GM18909 (cell line): Measurements from ENCODE around the gene PDIK1L.
A peak's percentile ranks its signal among the peaks of the same experiment; 100 is the strongest.

Experiments used
- ATAC-seq: cut with Tn5 transposase; IDR thresholded peaks from one replicate; pipeline ENCODE4 v1.9.1; 2021; ENCODE audit warnings: mild to moderate bottlenecking; ENCODE audit not compliant: unreplicated experiment, poor library complexity

The PDIK1L gene

DNA sequence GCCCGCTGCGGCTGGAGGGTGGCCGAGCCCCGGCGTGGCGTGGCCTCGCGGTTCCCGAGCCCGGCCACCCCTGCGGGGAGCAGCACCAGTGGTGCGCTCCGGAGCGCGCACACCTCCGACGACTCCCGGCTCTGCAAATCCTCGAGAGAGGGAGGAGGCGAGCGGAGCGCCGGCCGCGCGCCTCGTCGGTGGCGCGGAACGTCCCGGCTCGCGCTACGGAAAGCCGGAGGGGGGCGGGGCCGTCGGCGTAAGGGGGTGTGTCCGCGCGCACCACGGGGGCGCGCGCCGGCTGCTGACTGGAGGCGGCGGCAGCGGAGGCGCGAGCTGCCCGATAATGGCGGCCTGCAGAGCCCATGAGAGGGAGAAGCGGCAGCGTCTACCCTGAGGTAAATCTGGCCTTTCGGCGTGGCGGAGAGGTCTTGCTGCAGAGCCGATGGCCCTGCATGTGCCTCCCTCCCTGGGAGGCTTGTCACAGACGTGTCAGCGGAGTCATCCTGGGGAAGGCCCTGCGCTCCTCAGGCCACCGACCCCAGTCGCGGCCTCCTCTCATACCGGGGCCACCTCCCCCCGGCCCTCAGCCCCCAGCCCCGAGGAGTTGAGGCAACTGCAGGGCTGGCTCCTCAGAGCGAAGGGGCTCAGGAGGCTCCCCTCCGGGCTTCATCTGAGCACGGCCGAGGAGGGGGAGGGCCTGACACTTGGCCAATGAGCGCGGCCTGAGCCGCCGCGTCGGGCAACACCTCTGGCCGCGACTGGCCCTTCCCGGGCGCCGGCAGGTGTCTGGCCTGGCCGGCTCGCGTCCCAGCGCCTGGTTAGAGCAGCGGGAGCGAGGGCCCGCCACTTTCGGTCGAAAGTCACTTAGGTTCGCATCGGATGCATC lies at the start of gene PDIK1L:
TSS of gene PDIK1L (plus strand) at position 295 of the 877 bp plus-strand sequence. CDS start 2,485 bp downstream, outside the sequence.
- peak; percentile 70 for ATAC-seq

DNA sequence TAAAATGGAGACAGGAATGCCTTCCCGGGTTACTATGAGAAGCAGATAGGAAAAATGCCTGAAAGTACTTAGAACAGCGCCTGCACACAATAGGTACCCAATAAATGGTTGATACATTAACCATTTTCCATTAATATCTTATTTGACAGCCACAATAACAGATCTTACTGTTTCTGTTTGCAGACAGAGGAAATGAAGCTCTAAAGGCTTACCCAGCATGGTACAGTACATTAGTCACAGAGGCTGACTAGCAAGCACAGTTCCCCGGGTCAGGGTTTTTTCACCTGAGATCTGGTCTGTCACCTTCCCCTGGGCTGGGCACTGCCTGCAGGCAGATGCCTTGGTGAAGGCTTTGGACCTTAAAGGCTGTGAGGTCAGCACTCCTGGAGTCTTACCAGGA lies 47.1 kb upstream of the PDIK1L start:
- no peak for ATAC-seq

DNA sequence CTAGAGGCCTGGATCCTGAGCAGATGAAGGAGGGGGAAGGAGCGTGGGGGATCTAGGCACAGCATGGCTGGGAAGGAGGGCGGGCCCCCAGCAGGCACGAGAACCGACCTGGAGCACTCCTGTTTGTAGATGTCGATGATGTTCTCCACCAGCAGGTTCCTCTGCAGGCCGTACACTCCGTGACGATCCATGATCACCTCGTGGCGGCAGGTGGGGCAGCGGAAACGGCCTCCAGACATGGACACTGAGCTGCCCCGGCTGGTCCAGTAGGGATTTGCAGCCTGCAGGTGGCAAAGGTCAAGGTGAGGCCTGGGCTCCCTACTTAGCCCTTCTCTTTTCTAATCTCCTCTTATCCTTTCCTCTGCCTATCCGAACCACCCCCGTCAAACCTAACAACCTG lies 45.5 kb upstream of the PDIK1L start:
- ATAC-seq, result no peak

DNA sequence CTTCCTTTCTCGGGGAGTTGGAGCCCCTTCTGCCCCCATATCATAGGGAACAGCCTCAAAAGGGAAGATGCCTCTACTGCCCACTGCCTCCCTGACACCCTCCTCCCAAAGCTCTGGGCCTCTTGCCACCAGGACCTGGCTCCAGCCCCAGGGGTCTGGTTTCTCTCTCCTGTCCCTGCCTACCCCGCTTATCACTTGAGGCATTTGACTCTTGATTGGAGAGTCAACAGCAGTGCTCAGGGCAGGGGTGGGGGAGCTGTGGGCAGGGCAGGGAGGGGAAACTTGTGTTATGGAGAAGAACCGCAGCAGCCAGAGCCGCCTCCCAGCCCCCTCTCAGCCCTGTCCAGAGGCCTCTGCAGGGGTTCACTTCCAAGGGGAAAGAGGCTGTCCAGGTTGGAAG lies 44.8 kb upstream of the PDIK1L start:
- no peak for ATAC-seq

DNA sequence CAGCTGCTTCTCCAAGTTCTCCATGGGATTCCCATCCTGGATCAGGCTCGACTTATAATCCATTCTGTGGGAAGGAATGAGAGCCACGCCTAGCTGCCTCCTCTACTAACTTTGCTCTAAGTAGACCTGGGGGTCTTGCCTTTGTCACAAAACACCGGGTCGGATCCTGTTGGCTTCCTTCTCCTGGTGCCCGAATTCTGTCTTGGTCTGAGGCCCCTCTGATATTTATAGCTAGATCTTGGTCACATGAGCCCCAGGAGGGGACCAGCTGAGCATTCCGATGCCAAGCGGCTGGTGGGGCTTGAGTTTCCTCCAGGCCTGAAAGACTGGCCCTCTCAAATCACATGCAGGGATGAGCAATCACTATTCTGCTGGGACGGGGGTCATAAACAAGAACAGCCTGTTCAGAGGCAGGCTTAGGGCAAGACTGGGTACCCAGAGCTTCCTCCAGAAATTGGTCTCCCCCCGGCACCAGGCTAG lies 44.2 kb upstream of the PDIK1L start, which contains the start of gene TRIM63:
TSS of gene TRIM63 (minus strand) at position 199 of the 480 bp plus-strand sequence. CDS start at position 63, 136 bp downstream.
- ATAC-seq, result no peak

DNA sequence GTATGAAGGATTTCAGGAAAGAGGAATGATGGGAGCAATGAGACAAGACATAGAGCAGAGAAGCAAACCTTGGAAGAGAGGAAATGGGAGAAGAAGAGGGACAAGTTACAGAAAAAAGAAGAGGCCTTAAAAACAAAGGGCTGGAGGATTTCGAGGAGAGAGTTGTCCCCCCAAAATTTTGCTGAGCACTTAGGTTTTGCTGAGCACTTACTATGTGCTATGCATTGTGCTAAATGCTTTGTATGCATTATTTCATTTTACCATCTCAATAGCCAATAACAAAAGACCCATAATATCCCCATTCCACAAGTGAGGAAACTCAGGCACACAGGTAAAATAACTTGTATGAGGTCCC lies 41.7 kb upstream of the PDIK1L start:
- ATAC-seq, result no peak

DNA sequence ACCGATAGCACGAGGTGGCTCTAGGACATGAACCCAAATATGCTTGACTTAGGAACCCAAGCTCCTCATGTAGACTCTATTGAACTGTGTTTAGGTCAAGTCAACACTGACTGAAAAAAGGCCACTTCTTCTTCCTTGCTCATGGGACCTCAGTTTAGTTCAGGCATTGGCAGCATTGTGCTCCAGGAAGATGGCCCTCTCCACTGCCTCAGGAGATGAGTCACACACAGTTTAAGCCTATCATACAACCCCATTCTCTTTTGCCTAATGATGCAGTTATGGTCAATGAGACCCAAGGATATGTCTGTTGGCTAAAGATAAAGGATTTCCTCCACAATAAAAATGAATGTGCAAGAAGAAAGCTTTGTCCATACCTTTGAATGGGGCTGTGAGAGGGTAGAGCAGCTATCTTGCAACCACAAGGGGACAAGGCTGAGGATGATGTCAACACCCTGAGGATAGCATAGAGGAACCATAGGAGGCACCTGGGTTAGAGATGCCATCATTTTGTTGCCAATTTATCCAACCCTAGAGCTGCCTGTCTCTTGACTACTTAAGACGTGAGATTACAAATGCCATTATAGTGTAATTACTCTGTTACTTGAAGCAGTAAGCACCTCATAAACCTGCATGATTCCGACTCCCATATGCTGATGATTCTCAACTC lies 41.2 kb upstream of the PDIK1L start:
- ATAC-seq, result no peak

DNA sequence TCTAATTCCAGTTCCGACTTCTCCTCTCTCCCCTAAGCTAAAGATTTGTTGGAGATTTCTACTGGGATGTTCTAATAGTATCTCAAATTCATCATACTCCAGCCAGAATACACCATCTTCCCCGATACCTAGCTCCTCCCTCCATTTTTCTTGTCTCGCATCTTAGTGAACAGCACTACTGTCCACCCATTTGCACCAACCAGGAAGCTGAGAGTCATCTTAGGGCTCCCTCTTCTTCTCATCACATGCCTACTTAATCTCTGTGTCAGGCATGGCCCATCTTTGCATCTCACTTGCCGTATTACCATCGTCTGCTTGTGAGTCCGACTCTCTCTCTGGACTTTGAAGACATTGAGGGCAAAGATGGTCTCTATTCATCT lies 40.7 kb upstream of the PDIK1L start:
- no peak for ATAC-seq

DNA sequence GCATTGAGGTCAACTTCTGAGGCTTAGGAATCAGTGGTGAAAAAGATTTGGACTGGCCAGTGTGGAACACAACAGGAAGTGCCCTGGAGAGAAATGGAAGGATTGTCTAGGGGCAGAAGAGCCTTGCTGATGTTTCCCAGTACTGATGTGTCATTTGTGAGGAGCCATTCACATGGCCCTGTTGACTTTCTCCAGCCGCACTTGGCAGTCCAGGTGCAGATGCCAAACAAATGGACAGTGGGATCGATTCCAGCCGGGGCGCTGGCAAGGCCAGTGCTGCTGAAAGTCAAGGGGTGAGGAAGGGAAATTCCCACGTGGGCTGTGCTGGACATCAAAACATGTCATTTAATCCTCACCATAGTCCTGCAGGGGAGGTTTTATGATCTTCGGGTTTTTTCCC lies 39.3 kb upstream of the PDIK1L start:
- ATAC-seq, result no peak

DNA sequence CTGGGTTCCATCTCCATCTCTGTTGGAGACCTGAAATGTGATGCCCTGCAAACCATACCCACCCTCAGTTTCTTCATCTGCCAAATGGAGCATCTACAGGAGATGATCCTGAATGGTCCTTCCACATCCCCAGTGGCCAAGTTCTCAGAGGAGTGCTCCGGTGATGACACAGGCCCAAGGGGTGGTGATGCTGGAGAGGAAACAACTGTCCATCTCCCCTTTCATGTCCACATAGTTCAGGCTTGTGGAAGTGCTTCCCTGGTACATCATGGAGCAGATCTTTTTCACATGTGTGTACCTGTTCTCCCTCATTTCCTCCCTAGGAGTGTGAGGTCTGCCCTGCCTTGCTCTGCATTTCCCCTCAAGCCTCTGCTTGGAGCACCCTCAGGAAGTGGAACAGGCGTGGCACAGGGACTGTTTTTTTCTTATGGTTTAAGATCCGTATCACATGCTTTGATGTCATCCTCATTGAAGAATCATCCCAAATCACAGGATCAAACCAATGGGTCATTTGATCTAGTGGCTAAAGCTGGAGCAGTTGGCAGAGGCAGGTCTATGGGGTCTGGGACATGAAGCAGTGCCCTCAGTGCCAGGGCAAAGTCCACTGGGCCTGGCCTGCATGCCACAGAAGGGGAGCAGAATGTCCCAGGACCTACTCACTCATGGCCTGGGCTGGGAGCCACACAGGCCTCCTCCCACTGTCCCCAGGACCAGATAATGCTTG lies 36.0 kb upstream of the PDIK1L start:
- no peak for ATAC-seq

DNA sequence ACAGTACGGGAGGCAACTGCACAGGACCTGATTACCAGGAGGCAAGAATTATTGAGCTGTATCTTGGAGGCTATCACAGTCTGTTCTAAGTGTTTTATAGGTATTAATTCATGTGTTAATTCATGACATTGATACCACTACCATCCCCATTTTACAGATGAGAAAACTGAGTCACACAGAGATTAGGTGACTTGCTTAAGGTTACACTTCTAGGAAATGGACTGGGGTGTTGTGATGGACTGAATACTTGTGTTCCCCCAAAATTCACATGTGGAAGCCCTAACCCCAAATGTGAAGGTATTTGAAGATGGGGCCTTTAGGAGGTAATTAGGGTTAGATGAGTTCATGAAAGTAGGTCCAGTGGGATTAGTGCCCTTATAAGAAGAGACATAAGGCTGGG lies 34.1 kb upstream of the PDIK1L start:
- ATAC-seq, result no peak

DNA sequence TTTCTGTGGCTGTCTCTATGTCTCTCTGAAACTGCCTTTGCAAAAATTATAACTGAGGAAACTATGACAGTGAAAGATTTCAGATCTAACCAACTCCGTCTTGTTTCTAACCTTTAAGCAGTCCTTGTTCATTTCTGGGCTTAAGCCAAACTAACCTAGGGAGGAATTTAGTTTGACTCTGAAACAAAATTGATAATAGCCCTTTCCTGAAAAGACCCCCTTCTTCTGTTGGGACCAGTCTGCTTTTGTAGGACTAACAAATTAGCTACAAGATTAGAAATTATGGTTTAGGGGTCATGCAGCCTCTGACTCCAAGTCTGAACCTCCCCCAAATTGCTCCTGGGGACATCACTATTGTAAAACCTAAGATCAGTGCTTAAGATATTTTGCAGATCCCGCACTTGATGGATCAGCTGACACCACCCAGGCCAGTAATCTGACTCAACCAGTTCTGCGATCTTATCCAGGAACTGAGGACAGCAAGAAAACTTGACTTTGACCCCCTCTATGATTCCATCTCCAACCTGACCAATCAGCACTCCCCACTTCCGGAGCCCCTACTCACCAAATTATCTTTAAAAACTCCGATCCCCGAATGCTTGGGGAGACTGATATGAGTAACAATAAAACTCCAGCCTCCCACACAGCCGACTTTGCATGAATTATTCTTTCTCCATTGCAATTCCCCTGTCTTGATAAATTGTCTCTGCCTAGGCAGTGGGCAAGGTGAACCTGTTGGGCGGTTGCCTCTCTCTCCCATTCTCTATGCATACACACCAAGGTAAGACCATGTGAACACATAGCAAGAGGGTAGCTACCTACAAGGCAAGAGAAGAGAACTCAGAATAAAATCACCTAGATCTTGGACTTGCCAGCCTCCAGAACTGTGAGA lies 33.1 kb upstream of the PDIK1L start:
- no peak for ATAC-seq

DNA sequence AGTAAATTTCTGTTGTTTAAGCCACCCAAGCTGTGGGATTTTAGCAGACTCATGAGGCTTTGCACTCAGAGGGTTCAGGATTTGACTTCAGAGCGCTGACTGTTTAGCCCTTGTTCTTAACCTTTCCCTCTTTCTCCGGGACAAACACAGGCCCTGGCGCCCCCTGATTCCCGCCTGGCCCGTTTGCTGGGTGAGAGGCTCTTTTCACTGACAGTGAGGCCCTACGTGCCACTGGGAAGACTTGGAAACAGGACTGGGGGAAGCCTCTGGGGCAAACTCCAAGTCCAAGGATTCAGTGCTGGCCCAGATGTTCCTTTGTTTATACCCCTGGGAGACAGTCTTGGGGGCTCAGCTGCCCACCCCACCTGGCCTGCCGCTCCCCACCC lies 32.5 kb upstream of the PDIK1L start:
- ATAC-seq, result no peak

DNA sequence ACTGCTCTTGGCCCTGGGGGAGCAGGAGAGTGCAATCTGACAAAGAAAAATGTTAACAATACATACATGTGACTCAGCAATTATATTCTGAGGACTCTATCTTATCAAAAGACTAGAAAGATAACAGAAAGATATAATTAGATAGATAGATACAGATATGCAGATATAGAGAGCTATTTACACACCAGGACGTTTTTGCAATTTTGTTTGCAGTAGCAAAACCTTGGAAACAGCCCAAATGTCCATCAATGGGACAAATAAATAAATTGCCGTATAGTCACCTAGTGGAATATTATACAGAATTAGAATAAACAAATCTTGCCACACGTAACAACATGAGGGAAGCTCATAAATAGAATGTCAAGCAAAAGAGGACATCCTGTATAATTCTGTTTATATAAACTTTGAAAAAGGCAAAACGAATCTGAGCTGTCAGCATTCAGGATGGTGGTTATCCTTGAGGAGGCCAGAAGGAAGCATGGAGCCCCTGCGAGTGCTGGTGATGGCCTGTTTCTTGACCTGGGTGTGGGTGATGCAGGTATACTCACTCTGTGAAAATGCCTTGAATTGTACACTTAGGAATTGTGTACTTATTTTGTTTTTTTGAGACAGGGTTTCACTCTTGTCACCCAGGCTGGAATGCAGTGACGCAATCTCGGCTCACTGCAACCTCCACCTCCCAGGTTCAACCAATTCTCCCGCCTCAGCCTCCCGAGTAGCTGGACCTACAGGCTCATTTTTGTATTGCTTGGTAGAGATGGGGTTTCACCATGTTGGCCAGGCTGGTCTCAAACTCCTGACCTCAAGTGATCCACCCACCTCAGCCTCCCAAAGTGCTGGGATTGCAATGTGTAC lies 31.4 kb upstream of the PDIK1L start:
- ATAC-seq, result no peak

DNA sequence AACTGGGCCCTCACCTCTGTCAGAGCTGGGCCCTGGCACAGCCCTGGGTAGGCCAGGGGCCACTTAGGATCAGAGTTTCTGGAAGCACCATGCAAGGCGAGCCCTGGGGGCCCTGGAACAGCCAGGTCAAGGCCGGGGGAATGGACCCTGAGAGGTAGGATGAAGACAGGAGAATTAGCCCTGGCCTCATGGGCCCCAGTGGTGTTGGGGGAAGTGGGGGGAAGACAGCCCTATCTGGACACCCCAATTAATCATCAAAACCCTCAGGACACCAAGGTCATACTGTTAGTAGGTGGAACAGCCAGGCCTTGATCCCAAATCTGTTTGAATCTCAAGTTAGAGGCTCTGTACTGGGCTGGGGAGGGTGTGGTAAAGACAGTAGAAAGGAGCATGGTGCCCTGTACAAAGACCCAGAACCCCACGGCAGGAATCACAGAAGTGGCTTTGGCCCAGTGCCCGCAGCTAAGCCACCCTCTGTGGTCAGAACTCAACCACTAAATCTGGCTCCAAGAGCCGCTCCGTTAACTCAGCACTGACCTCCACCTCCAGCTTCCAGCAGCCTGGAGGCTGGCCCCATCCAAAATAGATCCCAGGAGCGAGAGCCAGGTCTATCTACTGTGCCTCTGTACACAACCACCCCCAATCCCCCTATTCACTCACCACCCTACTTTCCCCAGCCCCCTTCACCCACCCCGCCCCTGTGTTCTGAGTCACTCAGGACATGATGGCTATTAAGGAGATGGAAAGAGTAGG lies 30.2 kb upstream of the PDIK1L start:
- ATAC-seq, result no peak

DNA sequence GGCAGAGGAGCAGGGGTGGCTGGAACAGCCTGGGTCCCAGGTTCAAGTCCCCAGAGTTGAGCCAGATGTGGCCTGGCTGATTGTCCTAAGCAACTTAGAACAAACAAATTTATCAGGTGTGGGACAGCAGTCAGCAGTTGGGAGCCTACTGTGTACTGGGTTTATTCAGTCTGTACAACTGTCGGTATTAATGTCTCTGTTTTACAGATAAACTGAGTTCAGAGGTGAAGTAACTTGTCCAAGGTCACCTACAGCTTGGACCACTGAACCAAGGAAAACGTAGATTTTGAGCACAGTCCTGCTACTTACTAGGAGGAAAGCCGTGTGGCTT lies 29.6 kb upstream of the PDIK1L start:
- ATAC-seq, result no peak

DNA sequence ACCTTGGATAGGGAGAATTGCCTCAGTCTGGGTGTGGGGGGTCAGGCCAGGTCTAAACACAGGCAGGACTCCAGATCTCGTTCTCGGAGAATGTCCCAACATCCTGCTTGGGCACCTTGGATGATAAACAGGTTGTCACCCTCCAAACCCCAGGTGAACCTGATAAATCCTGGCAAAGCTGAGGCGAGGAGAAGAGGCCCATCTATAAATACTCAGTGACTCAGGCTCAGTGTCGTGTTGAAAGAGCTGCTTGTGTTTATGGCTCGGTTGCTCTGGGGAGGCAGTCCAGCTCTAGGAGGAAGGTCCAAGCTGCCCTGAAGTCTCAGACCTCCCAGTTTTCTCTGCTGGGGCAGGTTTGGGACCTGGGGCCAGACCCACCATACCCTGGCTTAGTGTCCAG lies 28.4 kb upstream of the PDIK1L start:
- ATAC-seq, result no peak

DNA sequence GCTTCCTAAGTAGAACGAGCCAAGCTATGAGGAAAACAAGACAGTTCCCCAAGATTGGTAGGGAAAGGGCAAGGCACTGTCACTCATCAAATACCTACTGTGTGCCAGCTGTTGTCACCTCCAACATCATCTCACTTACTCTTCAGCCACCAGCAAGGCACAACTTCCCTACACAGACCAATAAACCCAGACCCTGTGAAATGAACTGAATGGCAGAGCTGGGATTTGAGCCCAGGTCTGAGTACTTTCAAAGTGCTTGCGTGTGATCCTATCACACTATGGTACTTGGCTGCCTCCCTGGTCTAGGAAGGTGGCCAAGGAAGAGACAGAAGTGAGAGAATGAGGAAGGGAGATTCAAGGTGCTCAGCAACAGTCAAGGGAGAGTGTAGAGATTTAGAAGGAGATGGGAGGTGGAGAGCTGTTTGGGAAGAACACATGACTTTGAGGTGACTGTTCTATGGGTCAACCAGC lies 27.5 kb upstream of the PDIK1L start:
- ATAC-seq, result no peak
